ENCODE measurements around the gene CDKAL1. TPM values are rescaled to one million over a fixed set of nuclear protein-coding genes. Genes with fewer than 3 reads are reported as not detected.

The CDKAL1 gene
- total RNA-seq, 1 donor, result 20.0 TPM

- no peak for DNase-seq (ENCODE audit: low read depth)
- H3K4me3 ChIP-seq (ENCODE audit: low read depth, low read length), result no peak overlapping the region
- TF ChIP-seq, protein P1, sequence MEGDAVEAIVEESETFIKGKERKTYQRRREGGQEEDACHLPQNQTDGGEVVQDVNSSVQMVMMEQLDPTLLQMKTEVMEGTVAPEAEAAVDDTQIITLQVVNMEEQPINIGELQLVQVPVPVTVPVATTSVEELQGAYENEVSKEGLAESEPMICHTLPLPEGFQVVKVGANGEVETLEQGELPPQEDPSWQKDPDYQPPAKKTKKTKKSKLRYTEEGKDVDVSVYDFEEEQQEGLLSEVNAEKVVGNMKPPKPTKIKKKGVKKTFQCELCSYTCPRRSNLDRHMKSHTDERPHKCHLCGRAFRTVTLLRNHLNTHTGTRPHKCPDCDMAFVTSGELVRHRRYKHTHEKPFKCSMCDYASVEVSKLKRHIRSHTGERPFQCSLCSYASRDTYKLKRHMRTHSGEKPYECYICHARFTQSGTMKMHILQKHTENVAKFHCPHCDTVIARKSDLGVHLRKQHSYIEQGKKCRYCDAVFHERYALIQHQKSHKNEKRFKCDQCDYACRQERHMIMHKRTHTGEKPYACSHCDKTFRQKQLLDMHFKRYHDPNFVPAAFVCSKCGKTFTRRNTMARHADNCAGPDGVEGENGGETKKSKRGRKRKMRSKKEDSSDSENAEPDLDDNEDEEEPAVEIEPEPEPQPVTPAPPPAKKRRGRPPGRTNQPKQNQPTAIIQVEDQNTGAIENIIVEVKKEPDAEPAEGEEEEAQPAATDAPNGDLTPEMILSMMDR (IDR thresholded peaks at IDR 0.05; ENCODE audit: insufficient read depth, low read length), result no peak
Observed at GRCh38 chr6:21135484-21136013, 601.3 kb downstream of the CDKAL1 start.

DNA sequence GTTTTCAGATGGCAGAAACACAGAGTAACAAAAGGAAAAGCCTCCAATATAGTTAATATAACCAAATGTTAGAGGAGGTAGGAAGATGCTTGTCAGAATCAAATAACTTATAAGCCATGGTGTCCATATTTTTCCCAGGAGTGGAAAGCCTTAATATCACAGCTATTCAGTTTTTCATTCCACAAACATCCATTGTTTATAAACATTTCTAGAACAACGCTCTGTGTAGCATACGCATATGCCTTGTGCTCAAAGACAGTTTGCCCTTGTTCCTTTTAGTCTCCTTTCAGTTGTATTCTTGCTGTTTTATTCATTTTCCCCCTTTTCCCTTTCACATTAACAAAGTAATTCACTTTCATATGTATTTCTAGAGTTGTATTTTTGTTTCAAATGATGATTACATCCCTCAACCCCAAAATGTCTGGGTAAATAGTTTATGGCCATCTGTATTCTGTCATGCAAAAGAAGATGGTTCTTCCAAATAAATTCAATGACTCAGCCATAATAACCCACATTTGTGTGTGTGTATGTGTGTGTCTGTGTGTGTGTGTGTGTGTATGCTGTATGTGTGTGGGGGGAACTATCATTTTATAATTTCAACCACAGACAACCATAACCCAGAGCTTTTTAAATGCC, 603.6 kb downstream of the CDKAL1 start:
- peak; percentile 52 for DNase-seq (ENCODE audit: low read depth)
- no peak overlapping the region for H3K4me3 ChIP-seq (ENCODE audit: low read depth, low read length)
- TF ChIP-seq, protein P1 (IDR thresholded peaks at IDR 0.05; ENCODE audit: insufficient read depth, low read length), result no peak

DNA sequence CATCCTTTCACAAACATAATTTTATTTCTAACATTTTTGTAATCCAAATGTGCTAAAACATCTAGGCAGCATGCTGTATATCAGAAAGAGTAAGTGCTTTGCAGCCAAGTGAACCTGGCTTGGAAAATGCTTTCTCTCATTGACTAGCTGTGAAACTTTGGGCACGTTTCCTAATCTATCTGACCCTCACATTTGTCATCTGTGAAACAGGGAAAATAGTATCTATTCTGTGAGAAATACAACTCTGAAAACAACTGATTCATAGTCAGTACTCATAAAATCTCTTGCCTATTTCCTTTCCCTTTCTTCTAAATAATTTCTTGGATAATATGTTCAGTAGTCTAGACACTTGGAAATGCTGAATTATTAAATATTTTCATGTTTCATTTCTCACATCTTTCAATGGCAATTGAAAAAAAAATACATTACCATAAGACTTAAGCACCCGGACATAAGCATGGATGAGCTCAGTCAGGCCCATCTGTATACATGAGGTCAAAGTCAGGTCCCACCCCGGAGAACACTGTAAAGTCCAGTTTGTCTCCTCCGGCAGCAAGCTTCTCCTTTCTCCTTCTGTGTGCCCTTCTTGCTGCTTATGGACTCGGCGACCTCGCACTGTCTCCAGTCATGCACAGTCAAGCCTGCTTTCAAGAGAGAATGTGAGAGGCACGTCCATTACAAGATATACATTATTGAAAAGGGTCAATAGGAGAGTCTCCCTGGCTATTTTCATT, 604.2 kb downstream of the CDKAL1 start:
- TF ChIP-seq, protein P1 (IDR thresholded peaks at IDR 0.05; ENCODE audit: insufficient read depth, low read length), result no peak
- peak; percentile 61 for DNase-seq (ENCODE audit: low read depth)
- no peak overlapping the region for H3K4me3 ChIP-seq (ENCODE audit: low read depth, low read length)

DNA sequence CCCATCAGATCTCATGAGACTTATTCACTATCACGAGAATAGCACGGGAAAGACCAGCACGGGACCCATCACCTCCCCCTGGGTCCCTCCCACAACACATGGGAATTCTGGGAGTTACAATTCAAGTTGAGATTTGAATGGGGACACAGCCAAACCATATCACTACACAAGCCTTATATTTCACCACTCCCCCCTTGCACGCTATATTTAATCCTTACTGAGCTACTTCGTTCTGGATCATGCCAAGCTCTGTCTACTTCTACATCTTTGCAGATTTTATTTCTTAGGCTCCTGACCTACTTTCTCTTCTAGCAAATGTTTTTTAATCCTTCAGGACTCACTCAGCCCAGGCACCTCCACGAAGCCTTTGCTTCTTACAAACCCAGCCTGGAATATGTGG, 606.7 kb downstream of the CDKAL1 start:
- H3K4me3 ChIP-seq (ENCODE audit: low read depth, low read length), result no peak overlapping the region
- TF ChIP-seq, protein P1 (IDR thresholded peaks at IDR 0.05; ENCODE audit: insufficient read depth, low read length), result no peak
- no peak for DNase-seq (ENCODE audit: low read depth)

- TF ChIP-seq, protein P1 (IDR thresholded peaks at IDR 0.05; ENCODE audit: insufficient read depth, low read length), result no peak
- H3K4me3 ChIP-seq (ENCODE audit: low read depth, low read length), result no peak overlapping the region
- no peak for DNase-seq (ENCODE audit: low read depth)
Observed at GRCh38 chr6:21141616-21142303, 607.5 kb downstream of the CDKAL1 start.

DNA sequence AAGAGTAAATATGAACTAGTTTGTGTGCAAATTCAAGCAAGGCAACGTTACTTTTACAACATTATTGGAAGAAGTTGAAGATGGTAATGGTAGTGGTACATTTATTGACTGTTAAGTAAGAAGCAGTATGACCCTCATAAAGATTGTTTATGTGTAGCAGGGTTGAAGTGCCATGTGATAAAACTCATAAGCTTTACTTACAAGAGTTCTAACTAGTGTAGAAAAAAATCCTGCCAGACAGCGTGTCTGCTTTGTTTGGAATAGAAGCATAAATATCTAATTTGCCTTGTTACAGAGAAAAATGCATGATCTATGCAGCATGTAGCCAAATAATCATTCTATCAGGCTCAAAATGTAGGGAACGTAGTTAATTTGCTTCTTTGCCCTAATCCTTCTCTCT, 608.5 kb downstream of the CDKAL1 start:
- TF ChIP-seq, protein P1 (IDR thresholded peaks at IDR 0.05; ENCODE audit: insufficient read depth, low read length), result no peak
- no peak overlapping the region for H3K4me3 ChIP-seq (ENCODE audit: low read depth, low read length)
- no peak for DNase-seq (ENCODE audit: low read depth)
